Measurements from ENCODE around the gene ANK2.

ANK2 gene

GRCh38 chr4:113385281-113385899, 335.9 kb downstream of the ANK2 start:
- H3K36me3 ChIP-seq (ENCODE audit: insufficient read depth, low read length), result no peaks in the 10 kb centered on the region
- no peaks in the 10 kb centered on the region for H4K20me1 ChIP-seq (ENCODE audit: insufficient read depth, low read length, poor library complexity, severe bottlenecking)
- H3K9me2 ChIP-seq (replicated peaks; ENCODE audit: low read depth, low read length), result no peaks in the 10 kb centered on the region
- no peaks in the 10 kb centered on the region for H3K9me3 ChIP-seq (ENCODE audit: insufficient read depth, low read depth, low read length)
- no peak overlapping the region for H2AFZ ChIP-seq (ENCODE audit: low read length)
- H3K4me3 ChIP-seq (ENCODE audit: low read length, poor library complexity, severe bottlenecking), result no peak overlapping the region
- no peak overlapping the region for H3K4me2 ChIP-seq (ENCODE audit: low read depth, low read length, poor library complexity, severe bottlenecking)
- no peak overlapping the region for H3K9ac ChIP-seq (ENCODE audit: low read depth, low read length, poor library complexity, severe bottlenecking)
- no peaks in the 10 kb centered on the region for H3K4me1 ChIP-seq (ENCODE audit: insufficient read depth, low read length, poor library complexity, severe bottlenecking)
- no peaks in the 10 kb centered on the region for H3K27me3 ChIP-seq (ENCODE audit: insufficient read depth, low read length, poor library complexity, severe bottlenecking)
- TF ChIP-seq CTCF (conservative IDR thresholded peaks at IDR 0.05; ENCODE audit: low read length) (no peak), EZH2phosphoT487 (IDR thresholded peaks at IDR 0.05; ENCODE audit: borderline replicate concordance) (no peak)
- no peaks in the 10 kb centered on the region for H3F3A ChIP-seq (ENCODE audit: low read depth)
- H3K79me2 ChIP-seq (ENCODE audit: insufficient read depth, low read length), result no peaks in the 10 kb centered on the region

- Histone ChIP-seq H3K4me2 (ENCODE audit: low read depth, low read length, poor library complexity, severe bottlenecking) (no peak overlapping the region), H3K9ac (ENCODE audit: low read depth, low read length, poor library complexity, severe bottlenecking) (no peak overlapping the region), H3K4me3 (ENCODE audit: low read length, poor library complexity, severe bottlenecking) (no peak overlapping the region), H3K9me2 (replicated peaks; ENCODE audit: low read depth, low read length) (no peaks in the 10 kb centered on the region), H3K79me2 (ENCODE audit: insufficient read depth, low read length) (no peaks in the 10 kb centered on the region), H2AFZ (ENCODE audit: low read length) (no peak overlapping the region), H3K36me3 (ENCODE audit: insufficient read depth, low read length) (no peaks in the 10 kb centered on the region), H3K9me3 (ENCODE audit: insufficient read depth, low read depth, low read length) (no peaks in the 10 kb centered on the region), H4K20me1 (ENCODE audit: insufficient read depth, low read length, poor library complexity, severe bottlenecking) (no peaks in the 10 kb centered on the region), H3K27me3 (ENCODE audit: insufficient read depth, low read length, poor library complexity, severe bottlenecking) (no peaks in the 10 kb centered on the region), H3K4me1 (ENCODE audit: insufficient read depth, low read length, poor library complexity, severe bottlenecking) (peaks cover under 1% of the 10 kb centered on the region), H3F3A (ENCODE audit: low read depth) (no peaks in the 10 kb centered on the region)
- TF ChIP-seq EZH2phosphoT487 (IDR thresholded peaks at IDR 0.05; ENCODE audit: borderline replicate concordance) (no peak), CTCF (conservative IDR thresholded peaks at IDR 0.05; ENCODE audit: low read length) (no peak)
These were observed 339.7 kb downstream of the ANK2 start for GRCh38 chr4:113389160-113389559.

DNA sequence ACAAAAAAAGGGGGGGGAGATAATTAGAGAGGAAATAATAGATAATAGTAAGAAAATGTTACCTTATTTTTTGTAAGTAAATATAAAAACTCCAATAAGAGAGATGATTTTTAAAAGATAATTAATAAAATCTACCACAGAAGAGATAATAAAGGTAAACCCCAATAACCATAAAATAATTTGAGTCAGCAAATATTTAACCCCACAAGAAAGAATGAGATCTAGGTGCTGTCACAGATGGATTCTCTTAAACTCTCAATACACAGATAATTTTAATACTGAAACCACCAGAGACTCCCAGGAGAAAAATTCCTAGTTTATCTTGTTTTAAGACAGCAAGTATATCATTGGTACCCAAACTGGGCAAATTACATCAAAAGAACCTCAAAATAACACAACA, 341.4 kb downstream of the ANK2 start:
- H3F3A ChIP-seq (ENCODE audit: low read depth), result no peaks in the 10 kb centered on the region
- no peaks in the 10 kb centered on the region for H4K20me1 ChIP-seq (ENCODE audit: insufficient read depth, low read length, poor library complexity, severe bottlenecking)
- no peaks in the 10 kb centered on the region for H3K9me3 ChIP-seq (ENCODE audit: insufficient read depth, low read depth, low read length)
- no peak for TF ChIP-seq EZH2phosphoT487 (IDR thresholded peaks at IDR 0.05; ENCODE audit: borderline replicate concordance)
- no peak for TF ChIP-seq CTCF (conservative IDR thresholded peaks at IDR 0.05; ENCODE audit: low read length)
- H3K27me3 ChIP-seq (ENCODE audit: insufficient read depth, low read length, poor library complexity, severe bottlenecking), result no peaks in the 10 kb centered on the region
- no peak overlapping the region for H3K4me3 ChIP-seq (ENCODE audit: low read length, poor library complexity, severe bottlenecking)
- no peak overlapping the region for H2AFZ ChIP-seq (ENCODE audit: low read length)
- peaks cover 7% of the 10 kb centered on the region for H3K4me1 ChIP-seq (ENCODE audit: insufficient read depth, low read length, poor library complexity, severe bottlenecking)
- H3K9ac ChIP-seq (ENCODE audit: low read depth, low read length, poor library complexity, severe bottlenecking), result no peak overlapping the region
- H3K79me2 ChIP-seq (ENCODE audit: insufficient read depth, low read length), result no peaks in the 10 kb centered on the region
- no peak overlapping the region for H3K4me2 ChIP-seq (ENCODE audit: low read depth, low read length, poor library complexity, severe bottlenecking)
- H3K9me2 ChIP-seq (replicated peaks; ENCODE audit: low read depth, low read length), result no peaks in the 10 kb centered on the region
- no peaks in the 10 kb centered on the region for H3K36me3 ChIP-seq (ENCODE audit: insufficient read depth, low read length)

All from Loucy (cell line).